GM12891 (cell line): ENCODE results near the gene CLPTM1.

ENCODE experiments used
- POLR2AphosphoS5 ChIP-seq: IDR thresholded peaks from 2 replicates; pipeline ENCODE4 v1.6.1; 2011; ENCODE audit warnings: low read depth, low read length, control low read depth
- SPI1 ChIP-seq: IDR thresholded peaks from 2 replicates; pipeline ENCODE4 v1.6.1; 2011; ENCODE audit warnings: low read depth, low read length, control low read depth
- TAF1 ChIP-seq: IDR thresholded peaks from 2 replicates; pipeline ENCODE4 v1.6.1; 2011; ENCODE audit warnings: low read depth, low read length, control low read depth

DNA sequence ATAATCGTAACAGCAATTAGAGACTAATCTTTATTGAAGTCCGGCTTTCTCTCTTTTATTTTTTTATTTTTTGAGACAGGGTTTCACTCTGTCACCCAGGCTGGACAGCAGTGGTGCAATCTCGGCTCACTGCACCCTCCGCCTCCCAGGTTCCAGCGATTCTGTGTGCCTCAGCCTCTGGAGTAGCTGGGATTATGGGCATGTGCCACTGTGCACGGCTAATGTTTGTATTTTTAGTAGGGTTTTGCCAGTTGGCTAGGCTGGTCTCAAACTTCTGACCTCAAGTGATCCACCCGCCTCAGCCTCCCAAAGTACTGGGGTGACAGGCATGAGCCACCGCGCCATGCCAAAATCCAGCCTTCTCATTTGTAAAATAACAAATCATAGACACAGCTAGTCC lies 5.6 kb upstream of the CLPTM1 start:
- TF ChIP-seq POLR2AphosphoS5 (no peak), TAF1 (no peak), SPI1 (no peak)
